Left cardiac atrium (tissue), 4 donors: ENCODE measurements around the gene TBC1D9. TPM values are rescaled to one million over a fixed set of nuclear protein-coding genes. Genes with fewer than 3 reads are reported as not detected.
A peak's percentile ranks its signal among the peaks of the same experiment; 100 is the strongest.

Experiments
- ATAC-seq, 2 donors: fragments of 200-7000 bp; cut with Tn5 transposase; one replicate each; pipeline ENCODE4 v1.9.1; 2020; ENCODE audit warnings: mild to moderate bottlenecking in 2 of 2, moderate library complexity in 2 of 2
- DNase-seq: peaks from one replicate; pipeline ENCODE4 v3.0.0-alpha.2; 2020
- intact Hi-C, 2 donors: fragments of 100-400 bp; cut with DNase I; formaldehyde crosslinking; loops; one replicate each; pipeline versions ENCODE4 v1.14.1 to v1.15.1; 2022 to 2023
- total RNA-seq, 2 donors: library from RNA; stranded (reverse); fragmentation: NEBNext Ultra II Directional; extraction: Animal tissue kit (Norgen Biotek cat#: 25700); gene quantifications; one replicate each; pipeline ENCODE4 v1.2.1, GENCODE V29; 2021
- donor health status: DM: no; HTN: yes; CAD: no.
- donor health status: DM: no; HTN: yes; CAD: no; lungs with severe emphysema.
- donor health status: DM: yes; HTN: yes; CAD: no.
- donor health status: Dilated cardiomyopathy.

TBC1D9 gene
- total RNA-seq, 2 donors from 2014 or later: 15.6 to 17.2 TPM

- no peak for ATAC-seq
- no peak for DNase-seq
- intact Hi-C loops: loop anchor here in 1 of 2 donors (5.0 kb wide), 1 partner anchor 212 kb away; no protein-coding TSS in a partner anchor
These were observed 115.9 kb downstream of the TBC1D9 start for GRCh38 chr4:140640150-140640748.

- intact Hi-C loops: no loop called here
- DNase-seq (no peak), ATAC-seq (no peak)
These were observed 117.1 kb downstream of the TBC1D9 start for GRCh38 chr4:140639066-140639465.

- DNase-seq: no peak
- intact Hi-C loops: no loop called here
- no peak for ATAC-seq
These were observed 118.3 kb downstream of the TBC1D9 start for GRCh38 chr4:140637836-140638235.

GRCh38 chr4:140635606-140636005, 120.6 kb downstream of the TBC1D9 start:
- intact Hi-C loops: no loop called here
- DNase-seq (no peak), ATAC-seq (peak; percentile 62 to 85)

GRCh38 chr4:140633951-140634350, 122.2 kb downstream of the TBC1D9 start:
- intact Hi-C loops: no loop called here
- ATAC-seq (no peak), DNase-seq (no peak)

- no peak for ATAC-seq
- no peak for DNase-seq
- intact Hi-C loops: no loop called here
These were observed 123.1 kb downstream of the TBC1D9 start for GRCh38 chr4:140633124-140633523.

GRCh38 chr4:140630246-140630645, 125.9 kb downstream of the TBC1D9 start:
- DNase-seq (no peak), ATAC-seq (no peak)
- intact Hi-C loops: no loop called here

GRCh38 chr4:140628016-140628415, 128.2 kb downstream of the TBC1D9 start:
- ATAC-seq (no peak), DNase-seq (no peak)
- intact Hi-C loops: no loop called here

- DNase-seq: no peak
- no peak for ATAC-seq
- intact Hi-C loops: no loop called here
These were observed 129.4 kb downstream of the TBC1D9 start for GRCh38 chr4:140626661-140627376.

- DNase-seq: no peak
- no peak for ATAC-seq
These were observed 133.7 kb downstream of the TBC1D9 start for GRCh38 chr4:140622333-140622958.

GRCh38 chr4:140621161-140621560, 135.0 kb downstream of the TBC1D9 start:
- DNase-seq: no peak
- intact Hi-C loops: no loop called here
- ATAC-seq: no peak

More at GRCh38 chr4:140622333-140622958, 133.7 kb downstream of the TBC1D9 start:
- intact Hi-C loops: no loop called here

GRCh38 chr4:140617499-140618248, 138.5 kb downstream of the TBC1D9 start:
- ATAC-seq (peak in 1 of 2 donors; percentile 63), DNase-seq (no peak)
- intact Hi-C loops: no loop called here

GRCh38 chr4:140615451-140615850, 140.7 kb downstream of the TBC1D9 start:
- intact Hi-C loops: no loop called here
- no peak for ATAC-seq
- DNase-seq: no peak

GRCh38 chr4:140612357-140612756, 143.8 kb downstream of the TBC1D9 start:
- DNase-seq (no peak), ATAC-seq (no peak)
- intact Hi-C loops: no loop called here

- no peak for DNase-seq
- no peak for ATAC-seq
- intact Hi-C loops: loop anchor here in 1 of 2 donors (2.0 kb wide), 1 partner anchor 251 kb away; no protein-coding TSS in a partner anchor
These were observed 144.3 kb downstream of the TBC1D9 start for GRCh38 chr4:140611854-140612253.

- intact Hi-C loops: loop anchor here (2.0 to 5.0 kb wide), 2 partner anchors 249 to 252 kb away; no protein-coding TSS in a partner anchor
- no peak for DNase-seq
- ATAC-seq: peak; percentile 75 to 81
These were observed 146.4 kb downstream of the TBC1D9 start for GRCh38 chr4:140609548-140610425.

GRCh38 chr4:140607852-140608251, 148.3 kb downstream of the TBC1D9 start:
- no peak for ATAC-seq
- no peak for DNase-seq
- intact Hi-C loops: loop anchor here in 1 of 2 donors (5.0 kb wide), 1 partner anchor 251 kb away; no protein-coding TSS in a partner anchor

- no peak for ATAC-seq
These were observed 151.6 kb downstream of the TBC1D9 start for GRCh38 chr4:140604544-140604943.

More at GRCh38 chr4:140604544-140604943, 151.6 kb downstream of the TBC1D9 start:
- no peak for DNase-seq
- intact Hi-C loops: no loop called here
